Parathyroid adenoma (tissue), 2 donors: ENCODE measurements around the gene TSPAN5.

ENCODE experiments used
- H2AFZ ChIP-seq: fragments of 300-600 bp; sonication (generic); one replicate; pipeline ENCODE4 v1.7.0; 2017; ENCODE audit warnings: antibody characterized with exemption, mild to moderate bottlenecking
- H3K27ac ChIP-seq: fragments of 300-600 bp; sonication (generic); one replicate; pipeline ENCODE4 v1.7.0; 2017
- H3K27me3 ChIP-seq: fragments of 300-600 bp; sonication (generic); one replicate; pipeline ENCODE4 v1.7.0; 2017; ENCODE audit warnings: low read length; ENCODE audit not compliant: control insufficient read depth, insufficient read depth
- H3K36me3 ChIP-seq: fragments of 300-600 bp; sonication (generic); one replicate; pipeline ENCODE4 v1.7.0; 2017; ENCODE audit warnings: low read length; ENCODE audit not compliant: control insufficient read depth, insufficient read depth
- H3K4me1 ChIP-seq: fragments of 300-600 bp; sonication (generic); one replicate; pipeline ENCODE4 v1.7.0; 2017; ENCODE audit warnings: control low read depth
- H3K4me2 ChIP-seq: fragments of 300-600 bp; sonication (generic); one replicate; pipeline ENCODE4 v1.7.0; 2017; ENCODE audit warnings: low read length
- H3K4me3 ChIP-seq: fragments of 300-600 bp; sonication (generic); one replicate; pipeline ENCODE4 v1.7.0; 2017; ENCODE audit warnings: low read depth, low read length
- H3K79me2 ChIP-seq: fragments of 300-600 bp; sonication (generic); one replicate; pipeline ENCODE4 v1.7.0; 2017; ENCODE audit warnings: control low read depth
- H3K9ac ChIP-seq: fragments of 300-600 bp; sonication (generic); one replicate; pipeline ENCODE4 v1.7.0; 2017; ENCODE audit warnings: mild to moderate bottlenecking
- H3K9me3 ChIP-seq: fragments of 300-600 bp; sonication (generic); one replicate; pipeline ENCODE4 v1.7.0; 2017; ENCODE audit warnings: low read length; ENCODE audit not compliant: control insufficient read depth
- CTCF ChIP-seq: fragments of 300-600 bp; sonication (generic); IDR thresholded peaks from one replicate; pipeline ENCODE4 v1.7.0; 2017; ENCODE audit warnings: antibody characterized with exemption, mild to moderate bottlenecking
- donor health status: primary hyperparathyroidism.

Gene TSPAN5

GRCh38 chr4:98603683-98604521, 54.5 kb downstream of the TSPAN5 start:
- Histone ChIP-seq H3K27me3 (no peaks in the 10 kb centered on the region), H3K9ac (no peak overlapping the region), H3K79me2 (no peaks in the 10 kb centered on the region), H3K27ac (no peak overlapping the region), H3K9me3 (peaks cover 3% of the 10 kb centered on the region), H3K4me3 (no peak overlapping the region), H3K4me1 (no peaks in the 10 kb centered on the region), H2AFZ (no peak overlapping the region), H3K4me2 (no peak overlapping the region), H3K36me3 (no peaks in the 10 kb centered on the region)
- TF ChIP-seq CTCF: no peak

- no peak overlapping the region for H3K4me2 ChIP-seq
- no peaks in the 10 kb centered on the region for H3K79me2 ChIP-seq
- no peak overlapping the region for H3K4me3 ChIP-seq
- H3K36me3 ChIP-seq: no peaks in the 10 kb centered on the region
- H2AFZ ChIP-seq: no peak overlapping the region
- H3K9me3 ChIP-seq: peaks cover 3% of the 10 kb centered on the region
- no peak overlapping the region for H3K27ac ChIP-seq
- no peaks in the 10 kb centered on the region for H3K27me3 ChIP-seq
- no peak overlapping the region for H3K9ac ChIP-seq
- no peaks in the 10 kb centered on the region for H3K4me1 ChIP-seq
- TF ChIP-seq CTCF: no peak
Measured at GRCh38 chr4:98602270-98602669, 56.1 kb downstream of the TSPAN5 start.

- TF ChIP-seq CTCF: no peak
- Histone ChIP-seq H3K9ac (no peak overlapping the region), H3K9me3 (peaks cover 3% of the 10 kb centered on the region), H3K4me3 (no peak overlapping the region), H3K79me2 (no peaks in the 10 kb centered on the region), H2AFZ (no peak overlapping the region), H3K4me1 (no peaks in the 10 kb centered on the region), H3K27me3 (no peaks in the 10 kb centered on the region), H3K4me2 (no peak overlapping the region), H3K36me3 (no peaks in the 10 kb centered on the region), H3K27ac (no peak overlapping the region)
Measured at GRCh38 chr4:98601708-98602107, 56.7 kb downstream of the TSPAN5 start.

GRCh38 chr4:98599617-98600205, 58.7 kb downstream of the TSPAN5 start:
- Histone ChIP-seq H3K79me2 (no peaks in the 10 kb centered on the region), H3K9ac (no peak overlapping the region), H2AFZ (no peak overlapping the region), H3K36me3 (no peaks in the 10 kb centered on the region), H3K27me3 (no peaks in the 10 kb centered on the region), H3K4me2 (no peak overlapping the region), H3K9me3 (peaks cover 3% of the 10 kb centered on the region), H3K4me3 (no peak overlapping the region), H3K27ac (no peak overlapping the region), H3K4me1 (no peaks in the 10 kb centered on the region)
- TF ChIP-seq CTCF: no peak
